GM19397 (cell line): ENCODE measurements around the gene HMCN2.
"Not testable (repeated sequence)": the region's sequence is repeated elsewhere in the genome, so short reads cannot be mapped to it uniquely, and the experiment has no call there.

Experiments
- ATAC-seq: cut with Tn5 transposase; IDR thresholded peaks from one replicate; pipeline ENCODE4 v1.9.1; 2021; ENCODE audit warnings: mild to moderate bottlenecking, moderate library complexity; ENCODE audit not compliant: unreplicated experiment

Gene HMCN2

GRCh38 chr9:130426883-130427282, 161.3 kb downstream of the HMCN2 start:
- ATAC-seq, result no peak

DNA sequence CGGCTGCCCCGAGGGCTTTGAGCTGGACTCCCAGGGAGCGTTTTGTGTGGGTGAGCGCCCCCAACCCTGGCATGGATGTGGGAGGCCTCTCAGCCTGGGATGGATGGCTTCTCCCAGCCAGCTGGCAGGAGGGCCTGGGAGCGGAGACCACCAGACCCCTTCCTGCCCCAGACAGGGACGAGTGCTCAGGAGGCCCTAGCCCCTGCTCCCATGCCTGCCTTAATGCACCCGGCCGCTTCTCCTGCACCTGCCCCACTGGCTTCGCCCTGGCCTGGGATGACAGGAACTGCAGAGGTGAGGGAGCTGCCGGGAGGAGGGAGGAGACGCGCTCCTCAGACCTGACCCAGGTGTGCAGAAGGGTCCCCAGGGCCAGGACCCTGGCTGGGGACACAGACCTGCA, 161.8 kb downstream of the HMCN2 start:
- ATAC-seq, result no peak

DNA sequence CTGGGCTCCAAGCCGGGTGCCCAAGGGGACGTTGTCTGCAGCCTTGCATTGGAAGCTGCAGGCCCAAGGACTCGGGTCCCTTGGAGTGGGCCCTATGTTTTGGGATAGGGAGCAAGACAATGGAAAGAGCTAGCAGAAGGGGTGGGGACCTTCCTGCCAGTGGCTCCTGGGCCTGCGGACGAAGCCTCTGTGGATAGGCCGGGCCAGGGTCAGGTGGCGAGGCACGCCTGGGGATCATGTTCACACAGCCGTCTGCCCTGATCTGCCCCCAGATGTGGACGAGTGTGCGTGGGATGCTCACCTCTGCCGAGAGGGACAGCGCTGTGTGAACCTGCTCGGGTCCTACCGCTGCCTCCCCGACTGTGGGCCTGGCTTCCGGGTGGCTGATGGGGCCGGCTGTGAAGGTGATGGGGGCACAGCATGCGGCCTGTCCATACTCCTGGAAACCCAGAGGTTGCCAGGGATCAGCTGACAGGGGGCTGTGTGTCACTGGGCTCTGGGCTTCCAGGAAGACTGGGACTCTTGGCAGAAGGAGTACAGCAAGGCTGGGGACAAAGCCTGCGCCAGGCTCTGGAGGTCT, 162.6 kb downstream of the HMCN2 start:
- ATAC-seq, result no peak

DNA sequence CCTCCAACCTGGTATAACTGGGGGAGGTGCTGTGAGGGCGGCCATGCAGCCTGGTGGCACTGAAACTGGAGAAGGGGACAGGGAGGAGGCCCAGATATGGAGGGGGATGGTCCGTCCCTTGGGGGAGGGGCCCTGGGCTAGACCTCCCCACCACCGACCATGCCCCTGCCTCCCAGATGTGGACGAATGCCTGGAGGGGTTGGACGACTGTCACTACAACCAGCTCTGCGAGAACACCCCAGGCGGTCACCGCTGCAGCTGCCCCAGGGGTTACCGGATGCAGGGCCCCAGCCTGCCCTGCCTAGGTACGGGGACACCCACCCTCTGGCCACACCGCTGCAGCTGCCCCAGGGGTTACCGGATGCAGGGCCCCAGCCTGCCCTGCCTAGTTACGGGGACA, 163.8 kb downstream of the HMCN2 start:
- no peak for ATAC-seq

DNA sequence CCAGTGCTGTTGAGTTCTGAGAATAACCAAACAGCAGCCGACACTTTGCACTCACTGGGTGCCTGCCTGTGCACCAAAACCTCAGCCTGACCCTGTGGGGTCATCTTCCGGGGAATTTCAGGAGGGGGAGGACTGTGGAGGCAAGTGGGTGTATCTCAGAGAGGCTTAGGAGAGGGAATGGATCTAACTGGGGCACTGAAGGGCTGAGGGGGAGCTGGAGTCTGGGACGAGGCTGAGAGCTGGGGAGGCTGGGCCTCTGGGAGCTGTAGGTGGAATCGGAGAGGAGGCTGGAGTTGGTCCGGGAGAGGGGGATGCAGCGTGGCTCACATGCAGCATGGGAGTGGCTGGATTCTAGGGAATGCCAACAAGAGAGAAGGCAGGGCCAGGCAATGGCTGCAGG, 164.3 kb downstream of the HMCN2 start:
- ATAC-seq, result no peak

GRCh38 chr9:130430232-130430631, 164.7 kb downstream of the HMCN2 start:
- no peak for ATAC-seq

- no peak for ATAC-seq
Measured at GRCh38 chr9:130430734-130431535, 165.4 kb downstream of the HMCN2 start.

GRCh38 chr9:130431536-130432303, 166.2 kb downstream of the HMCN2 start:
- ATAC-seq, result no peak

DNA sequence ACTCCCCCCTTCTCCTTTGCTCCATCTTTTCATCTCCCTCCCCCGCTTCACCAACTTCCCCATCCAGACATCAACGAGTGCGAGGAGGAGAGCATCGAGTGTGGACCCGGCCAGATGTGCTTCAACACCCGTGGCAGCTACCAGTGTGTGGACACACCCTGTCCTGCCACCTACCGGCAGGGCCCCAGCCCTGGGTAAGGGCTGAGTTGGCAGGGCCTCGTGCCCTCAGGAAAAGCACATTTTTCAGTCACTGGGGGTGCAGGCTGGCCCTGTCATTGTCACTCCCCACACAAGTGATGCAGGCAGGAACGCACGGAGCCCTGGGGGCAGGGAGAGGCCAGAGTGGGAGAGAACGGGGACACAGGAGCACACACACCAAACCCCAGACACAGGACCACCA, 166.8 kb downstream of the HMCN2 start:
- ATAC-seq, result no peak

DNA sequence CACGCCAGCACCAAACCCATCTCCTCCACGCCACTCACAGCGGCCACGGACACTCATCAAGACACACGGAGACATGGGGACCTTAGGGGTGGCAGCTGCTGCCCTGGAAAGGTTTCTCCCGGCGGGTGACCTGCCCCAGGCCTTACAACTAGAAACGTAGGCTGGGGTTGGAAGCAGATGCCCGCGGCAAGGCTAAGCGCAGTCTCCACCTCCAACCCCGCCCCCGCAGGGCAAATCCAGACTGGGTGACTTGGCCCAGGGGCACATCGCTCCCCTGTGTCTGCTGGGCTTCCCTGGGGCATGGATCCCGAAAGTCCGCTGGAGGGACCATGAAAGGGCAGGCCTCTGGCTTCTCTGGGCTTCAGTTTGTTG, 167.2 kb downstream of the HMCN2 start:
- no peak for ATAC-seq

DNA sequence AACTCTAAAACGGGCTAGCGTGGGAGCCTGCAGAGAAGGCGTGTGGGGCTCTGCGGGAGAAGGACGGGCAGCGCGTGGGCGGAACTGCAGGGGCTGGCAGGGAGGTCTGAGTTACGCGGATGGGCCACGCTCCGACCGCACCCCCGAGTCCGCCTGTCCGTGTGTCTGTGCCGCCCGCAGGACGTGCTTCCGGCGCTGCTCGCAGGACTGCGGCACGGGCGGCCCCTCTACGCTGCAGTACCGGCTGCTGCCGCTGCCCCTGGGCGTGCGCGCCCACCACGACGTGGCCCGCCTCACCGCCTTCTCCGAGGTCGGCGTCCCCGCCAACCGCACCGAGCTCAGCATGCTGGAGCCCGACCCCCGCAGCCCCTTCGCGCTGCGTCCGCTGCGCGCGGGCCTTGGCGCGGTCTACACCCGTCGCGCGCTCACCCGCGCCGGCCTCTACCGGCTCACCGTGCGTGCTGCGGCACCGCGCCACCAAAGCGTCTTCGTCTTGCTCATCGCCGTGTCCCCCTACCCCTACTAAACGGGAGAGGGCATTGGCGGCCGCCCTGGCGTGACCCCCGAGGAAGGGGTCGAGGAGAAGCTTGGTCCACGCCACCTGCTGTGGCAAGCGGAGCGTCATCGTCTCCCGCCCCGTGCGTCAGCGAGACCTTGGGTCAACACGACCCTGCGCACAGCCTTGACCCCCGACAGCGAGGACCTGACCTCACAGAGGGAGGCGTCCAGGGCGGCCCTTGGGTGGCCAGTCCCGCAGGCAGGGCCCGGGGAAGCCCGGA, 167.8 kb downstream of the HMCN2 start:
- ATAC-seq, result no peak

DNA sequence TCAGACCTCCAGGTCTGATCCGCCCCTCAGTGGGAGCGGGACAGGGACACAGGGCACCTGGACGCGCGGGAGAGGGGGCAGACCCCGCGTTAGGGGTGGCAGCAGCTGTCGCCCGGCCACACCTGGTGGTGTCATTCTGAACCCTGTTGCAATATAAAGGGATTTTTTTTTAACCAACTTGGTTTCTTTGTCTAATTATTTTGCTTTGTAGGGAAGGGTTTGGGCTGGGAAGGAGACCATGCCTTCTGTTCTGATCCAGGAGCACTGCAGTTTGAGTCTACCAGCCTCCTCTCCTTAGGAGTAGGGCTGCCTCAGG, 168.3 kb downstream of the HMCN2 start:
- no peak for ATAC-seq

DNA sequence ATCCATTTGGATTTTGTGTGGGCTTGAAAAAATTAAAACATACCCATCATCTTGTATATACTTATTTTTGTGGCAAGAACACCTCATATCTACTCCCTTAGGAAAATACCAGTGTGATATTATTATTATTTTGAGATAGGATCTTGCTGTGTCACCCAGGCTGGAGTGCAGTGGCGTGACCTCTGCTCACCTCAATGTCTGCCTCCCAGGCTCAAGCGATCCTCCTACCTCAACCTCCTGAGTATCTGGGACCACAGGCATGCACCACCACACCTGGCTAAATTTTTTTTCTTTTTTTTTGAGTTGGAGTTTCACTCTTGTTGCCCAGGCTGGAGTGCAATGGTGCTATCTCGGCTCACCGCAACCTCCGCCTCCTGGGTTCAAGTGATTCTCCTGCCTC, 169.1 kb downstream of the HMCN2 start:
- ATAC-seq, result not testable (repeated sequence)

DNA sequence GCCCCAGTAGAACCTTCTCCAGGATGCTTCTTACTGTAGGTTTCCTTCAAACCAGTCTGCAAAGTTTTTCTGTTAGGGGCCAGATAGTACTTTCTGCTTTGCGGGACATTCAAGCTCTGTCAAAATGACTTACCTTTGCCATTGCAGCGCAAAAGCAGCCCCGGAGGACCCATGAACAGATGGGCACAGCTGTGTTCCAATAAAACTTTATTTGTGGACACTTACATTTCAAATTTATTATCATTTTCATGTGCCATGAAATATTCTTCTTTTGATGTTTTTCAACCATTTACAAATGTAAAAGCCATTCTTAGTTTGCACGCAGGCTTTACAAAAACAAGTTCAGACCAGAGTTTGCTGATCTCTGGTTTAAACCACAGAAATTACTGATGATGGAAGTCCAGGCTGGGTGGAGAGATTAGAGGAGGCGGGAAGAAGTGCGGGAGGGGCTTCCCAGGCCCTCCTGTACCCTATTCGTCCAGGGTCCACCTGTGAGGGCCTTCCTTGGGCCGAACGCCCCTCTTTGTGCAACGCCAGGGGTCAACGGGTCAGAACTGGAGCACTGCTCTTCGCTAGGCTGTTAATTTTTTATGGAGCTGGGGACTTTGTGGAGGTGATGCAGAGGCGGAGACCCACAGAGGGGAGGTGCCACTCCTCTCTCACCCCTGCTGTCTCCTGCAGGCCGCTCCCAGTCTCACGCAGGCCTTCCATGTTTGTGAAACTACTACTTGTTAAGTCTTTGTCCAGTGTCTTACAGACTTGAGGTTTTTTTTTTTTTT, 171.6 kb downstream of the HMCN2 start:
- ATAC-seq, result no peak

- no peak for ATAC-seq
Measured at GRCh38 chr9:130438382-130438981, 172.9 kb downstream of the HMCN2 start.

- ATAC-seq, result no peak
Measured at GRCh38 chr9:130441031-130441430, 175.5 kb downstream of the HMCN2 start.

DNA sequence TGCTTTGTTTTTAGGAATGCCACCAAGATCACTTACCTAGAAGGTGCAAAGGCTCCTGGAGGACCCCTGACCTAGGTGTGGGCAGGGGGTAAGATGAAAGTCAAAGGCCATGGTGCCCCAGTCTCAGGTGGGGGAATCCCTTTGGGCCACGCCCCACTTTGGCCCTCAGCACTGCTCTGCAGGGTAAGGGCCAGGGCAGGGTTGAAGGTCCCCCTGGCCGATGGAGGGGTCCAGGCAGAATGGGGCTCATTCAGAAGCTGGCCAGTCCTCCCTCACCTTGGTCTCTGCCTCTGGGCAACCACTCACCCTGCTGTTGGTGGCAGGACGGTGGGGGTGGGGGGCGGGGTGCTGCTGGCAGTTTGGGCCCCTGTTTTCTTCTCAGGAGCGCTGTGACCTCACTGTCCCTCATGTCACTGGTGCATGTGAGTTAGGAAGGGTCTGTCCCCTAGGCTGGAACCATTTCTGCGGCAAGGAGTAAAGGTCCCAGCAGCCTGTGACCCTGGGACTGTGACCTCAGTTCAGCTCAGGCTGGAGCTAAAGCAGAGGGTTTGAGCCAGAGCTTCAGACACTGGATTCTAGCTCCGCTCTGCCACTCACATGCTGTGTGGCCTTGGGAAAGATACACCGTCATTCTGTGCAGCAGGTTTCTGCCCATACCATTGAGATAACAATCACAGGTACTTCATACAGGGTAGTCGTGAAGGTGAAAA, 177.3 kb downstream of the HMCN2 start:
- no peak for ATAC-seq

DNA sequence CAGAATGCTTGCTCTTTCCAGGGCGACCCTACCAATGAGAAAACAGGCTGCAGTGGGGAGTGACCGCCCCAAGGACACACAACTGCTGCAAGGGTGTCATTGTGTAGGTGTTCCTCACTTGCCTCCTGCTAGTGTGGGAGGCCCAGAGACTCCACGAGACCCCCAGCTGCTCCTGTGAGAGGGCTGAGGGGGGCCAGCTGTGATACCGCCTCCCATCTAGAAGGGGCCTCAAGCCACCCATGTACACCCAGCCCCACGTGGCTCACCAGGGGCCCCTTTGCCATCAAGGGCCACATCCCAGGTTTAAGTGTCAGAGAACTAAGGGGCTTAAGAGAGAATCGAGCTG, 177.9 kb downstream of the HMCN2 start:
- no peak for ATAC-seq

DNA sequence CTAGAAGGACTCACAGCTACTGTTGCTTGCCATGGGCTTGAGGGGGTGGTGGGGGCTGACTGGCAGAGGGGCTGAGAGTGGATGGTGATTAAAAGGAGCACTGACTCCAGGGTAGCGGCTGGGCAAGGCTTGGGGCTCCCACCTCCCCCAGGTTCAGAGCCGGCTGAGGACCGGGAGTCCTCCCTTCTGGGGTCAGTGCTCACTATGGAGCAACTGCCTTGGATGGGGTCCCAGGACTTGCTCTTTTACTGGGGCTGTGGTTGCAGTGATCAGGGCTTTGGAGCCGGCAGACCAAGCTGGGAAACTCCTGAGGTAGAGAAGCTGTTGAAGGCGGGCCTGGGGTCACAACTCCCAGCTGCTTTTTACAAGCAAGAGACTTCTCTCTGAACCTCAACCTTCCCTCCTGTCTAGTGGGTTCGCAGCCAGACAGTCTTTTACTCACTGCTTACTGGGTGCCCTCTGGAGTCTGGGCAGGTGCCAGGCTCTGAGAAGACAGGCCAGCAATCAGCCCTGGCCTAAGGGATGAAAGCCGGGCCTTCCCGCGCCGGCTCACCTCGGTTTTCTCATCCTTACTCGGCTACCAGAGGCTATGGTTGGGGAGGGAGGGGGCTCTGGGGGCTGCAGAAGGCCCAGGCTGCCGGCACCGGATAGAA, 178.4 kb downstream of the HMCN2 start:
- ATAC-seq, result no peak
